WTC11 (cell line): ENCODE data around the gene TIMM13.

Experiments
- CBFB ChIP-seq: sonication (generic); formaldehyde crosslinking; IDR thresholded peaks from 2 replicates; pipeline ENCODE4 v1.8.1; 2022; ENCODE audit warnings: mild to moderate bottlenecking, low read depth, missing genetic modification reagents
- CTCF ChIP-seq: fragments of 200-600 bp; IDR thresholded peaks from 2 replicates; pipeline ENCODE4 v1.8.0; 2022; ENCODE audit warnings: antibody characterized with exemption
- JUN ChIP-seq: sonication (generic); formaldehyde crosslinking; IDR thresholded peaks from 2 replicates; pipeline ENCODE4 v1.8.0; 2023; ENCODE audit warnings: mild to moderate bottlenecking, missing genetic modification reagents
- RELA ChIP-seq: sonication (generic); formaldehyde crosslinking; IDR thresholded peaks from 2 replicates; pipeline ENCODE4 v1.8.1; 2022; ENCODE audit warnings: missing genetic modification reagents, mild to moderate bottlenecking, borderline replicate concordance
- SP1 ChIP-seq: sonication (generic); formaldehyde crosslinking; conservative IDR thresholded peaks from 2 replicates; pipeline ENCODE4 v1.8.1; 2022; ENCODE audit warnings: missing genetic modification reagents
- TEAD1 ChIP-seq: sonication (generic); formaldehyde crosslinking; IDR thresholded peaks from 2 replicates; pipeline ENCODE4 v1.8.0; 2022; ENCODE audit warnings: mild to moderate bottlenecking, missing genetic modification reagents
- TF ChIP-seq, protein P1 (sequence below): sonication (generic); formaldehyde crosslinking; IDR thresholded peaks from 2 replicates; pipeline ENCODE4 v1.8.0; 2022; ENCODE audit warnings: mild to moderate bottlenecking, missing genetic modification reagents

GRCh38 chr19:2446381-2446780 is 19.0 kb upstream of the TIMM13 start:
- TF ChIP-seq, protein P1, sequence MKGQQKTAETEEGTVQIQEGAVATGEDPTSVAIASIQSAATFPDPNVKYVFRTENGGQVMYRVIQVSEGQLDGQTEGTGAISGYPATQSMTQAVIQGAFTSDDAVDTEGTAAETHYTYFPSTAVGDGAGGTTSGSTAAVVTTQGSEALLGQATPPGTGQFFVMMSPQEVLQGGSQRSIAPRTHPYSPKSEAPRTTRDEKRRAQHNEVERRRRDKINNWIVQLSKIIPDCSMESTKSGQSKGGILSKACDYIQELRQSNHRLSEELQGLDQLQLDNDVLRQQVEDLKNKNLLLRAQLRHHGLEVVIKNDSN (CRISPR knock-in tag) = no peak
- TF ChIP-seq TEAD1 (CRISPR knock-in tag) (no peak), CBFB (no peak), RELA (CRISPR knock-in tag) (no peak), JUN (CRISPR knock-in tag) (no peak), SP1 (CRISPR knock-in tag) (no peak), CTCF (no peak)
